ENCODE measurements around the gene PXYLP1. TPM values are rescaled to one million over a fixed set of nuclear protein-coding genes. Genes with fewer than 3 reads are reported as not detected.
"Not testable (repeated sequence)": the region's sequence is repeated elsewhere in the genome, so short reads cannot be mapped to it uniquely, and the experiment has no call there.

The PXYLP1 gene
- polyA plus RNA-seq (ENCODE audit: insufficient read length in 4 of 4), result 10 to 100 TPM; 34.6 to 40.2 (median 39.0) TPM

GRCh38 chr3:141231101-141231951, at the start of gene PXYLP1:
TSS of gene PXYLP1 (plus strand) at chr3:141231825. CDS start at chr3:141260176, 28,351 bp downstream.
- peak in 3 of 4 donors; percentile 78 to 87 (median 80) for DNase-seq (ENCODE audit: low read depth in 4 of 4, low spot score in 2 of 4)

- DNase-seq (ENCODE audit: low read depth in 4 of 4, low spot score in 2 of 4), result no peak
These were observed 48.0 kb upstream of the PXYLP1 start for GRCh38 chr3:141183606-141184005.

- no peak for DNase-seq (ENCODE audit: low read depth in 4 of 4, low spot score in 2 of 4)
These were observed 47.2 kb upstream of the PXYLP1 start for GRCh38 chr3:141184430-141184829.

GRCh38 chr3:141191097-141191749, 40.4 kb upstream of the PXYLP1 start:
- no peak for DNase-seq (ENCODE audit: low read depth in 4 of 4, low spot score in 2 of 4)

GRCh38 chr3:141192345-141192744, 39.3 kb upstream of the PXYLP1 start:
- peak; percentile 85 to 95 (median 88) for DNase-seq (ENCODE audit: low read depth in 4 of 4, low spot score in 2 of 4)

GRCh38 chr3:141193066-141193830, 38.4 kb upstream of the PXYLP1 start:
- DNase-seq (ENCODE audit: low read depth in 4 of 4, low spot score in 2 of 4), result no peak

GRCh38 chr3:141201122-141201521, 30.5 kb upstream of the PXYLP1 start:
- DNase-seq (ENCODE audit: low read depth in 4 of 4, low spot score in 2 of 4), result no peak

- no peak for DNase-seq (ENCODE audit: low read depth in 4 of 4, low spot score in 2 of 4)
These were observed 28.9 kb upstream of the PXYLP1 start for GRCh38 chr3:141202682-141203081.

GRCh38 chr3:141203866-141204265, 27.8 kb upstream of the PXYLP1 start:
- DNase-seq (ENCODE audit: low read depth in 4 of 4, low spot score in 2 of 4), result no peak

- DNase-seq (ENCODE audit: low read depth in 4 of 4, low spot score in 2 of 4), result no peak
These were observed 27.3 kb upstream of the PXYLP1 start for GRCh38 chr3:141204343-141204742.

GRCh38 chr3:141211306-141211705, 20.3 kb upstream of the PXYLP1 start:
- DNase-seq (ENCODE audit: low read depth in 4 of 4, low spot score in 2 of 4), result not testable (repeated sequence)

- no peak for DNase-seq (ENCODE audit: low read depth in 4 of 4, low spot score in 2 of 4)
These were observed 19.5 kb upstream of the PXYLP1 start for GRCh38 chr3:141212101-141212500.

- DNase-seq (ENCODE audit: low read depth in 4 of 4, low spot score in 2 of 4), result no peak
These were observed 19.1 kb upstream of the PXYLP1 start for GRCh38 chr3:141212555-141212954.

- DNase-seq (ENCODE audit: low read depth in 4 of 4, low spot score in 2 of 4), result no peak
These were observed 14.7 kb upstream of the PXYLP1 start for GRCh38 chr3:141216975-141217374.

GRCh38 chr3:141217389-141217788, 14.2 kb upstream of the PXYLP1 start:
- no peak for DNase-seq (ENCODE audit: low read depth in 4 of 4, low spot score in 2 of 4)

- no peak for DNase-seq (ENCODE audit: low read depth in 4 of 4, low spot score in 2 of 4)
These were observed 13.3 kb upstream of the PXYLP1 start for GRCh38 chr3:141218162-141218835.

- DNase-seq (ENCODE audit: low read depth in 4 of 4, low spot score in 2 of 4), result no peak
These were observed 12.7 kb upstream of the PXYLP1 start for GRCh38 chr3:141218926-141219325.

GRCh38 chr3:141223673-141224166, 7.9 kb upstream of the PXYLP1 start:
- no peak for DNase-seq (ENCODE audit: low read depth in 4 of 4, low spot score in 2 of 4)

- DNase-seq (ENCODE audit: low read depth in 4 of 4, low spot score in 2 of 4), result no peak
These were observed 5.7 kb upstream of the PXYLP1 start for GRCh38 chr3:141225939-141226338.

GRCh38 chr3:141227216-141227615, 4.4 kb upstream of the PXYLP1 start:
- DNase-seq (ENCODE audit: low read depth in 4 of 4, low spot score in 2 of 4), result no peak
